Thyroid gland (tissue), 4 donors: Measurements from ENCODE around the gene RALGPS2. TPM values are rescaled to one million over a fixed set of nuclear protein-coding genes. Genes with fewer than 3 reads are reported as not detected.

Source experiments
- DNase-seq, 2 donors: peaks; one replicate each; pipeline ENCODE4 v3.0.0-alpha.2; 2019
- H3K27ac ChIP-seq, 3 donors: fragments of 200-600 bp; sonication (generic); 1 replicate in 2 of 3; 2 replicates in 1 of 3; pipeline ENCODE4 v1.5.1; 2016 to 2019; ENCODE audit warnings: mild to moderate bottlenecking in 1 of 3, moderate library complexity in 1 of 3
- H3K27me3 ChIP-seq: fragments of 200-600 bp; sonication (generic); one replicate; pipeline ENCODE4 v1.5.1; 2019
- H3K36me3 ChIP-seq, 2 donors: fragments of 200-600 bp; sonication (generic); one replicate each; pipeline ENCODE4 v1.5.1; 2016 to 2019
- H3K4me1 ChIP-seq, 2 donors: fragments of 200-600 bp; sonication (generic); one replicate each; pipeline ENCODE4 v1.5.1; 2017 to 2019
- H3K4me3 ChIP-seq, 3 donors: fragments of 200-600 bp; sonication (generic); replicated peaks in 1 of 3; 1 replicate in 2 of 3; 2 replicates in 1 of 3; pipeline ENCODE4 v1.5.1; 2016; ENCODE audit warnings: mild to moderate bottlenecking in 1 of 3
- H3K9me3 ChIP-seq: fragments of 200-600 bp; sonication (generic); one replicate; pipeline ENCODE4 v1.5.1; 2017
- CTCF ChIP-seq, 6 experiments: fragments of 200-600 bp in 3 of 6; fragments of 450-650 bp in 3 of 6; sonication (generic) in 3 of 6; IDR thresholded peaks; one replicate each; pipeline ENCODE4 v1.5.1; 2016 to 2019; ENCODE audit warnings: antibody characterized with exemption in 6 of 6, mild to moderate bottlenecking in 2 of 6, inconsistent platforms in 1 of 6, moderate library complexity in 1 of 6
- POLR2A ChIP-seq, 2 donors: fragments of 450-650 bp; IDR thresholded peaks; one replicate each; pipeline ENCODE4 v1.6.1; 2017; ENCODE audit warnings: antibody characterized with exemption in 2 of 2, mild to moderate bottlenecking in 2 of 2, moderate library complexity in 1 of 2
- WGBS, 2 donors: methylation state at CpG; one replicate each; pipeline ENCODE4 v1.1.5; 2017; 5-methylcytosine and 5-hydroxymethylcytosine counted together
- intact Hi-C: fragments of 100-400 bp; cut with DNase I; formaldehyde crosslinking; loops from one replicate; pipeline ENCODE4 v1.15.1; 2023
- total RNA-seq, 4 donors: library from RNA; depleted of rRNA; stranded (reverse); fragments of >200 nt; gene quantifications; one replicate each; pipeline ENCODE4 v1.2.3, GENCODE V29; 2016

The RALGPS2 gene
- total RNA-seq, 4 donors from 2014 or later = 15.3 to 31.4 (median 17.7) TPM

- no peak overlapping the region for H3K4me3 ChIP-seq
- H3K9me3 ChIP-seq = no peaks in the 10 kb centered on the region
- no peaks in the 10 kb centered on the region for H3K4me1 ChIP-seq
- intact Hi-C loops = no loop called here
- WGBS, 2 donors = 94 to 95% methylated on average over 5 of the region's 5 CpGs
- no peaks in the 10 kb centered on the region for H3K36me3 ChIP-seq
- H3K27ac ChIP-seq = no peak overlapping the region
- TF ChIP-seq CTCF (IDR thresholded peaks at IDR 0.05) (no peak), POLR2A (IDR thresholded peaks at IDR 0.05) (no peak)
- H3K27me3 ChIP-seq = no peaks in the 10 kb centered on the region
- no peak for DNase-seq
These were observed 40.9 kb upstream of the RALGPS2 start for GRCh38 chr1:178684111-178684510.

DNA sequence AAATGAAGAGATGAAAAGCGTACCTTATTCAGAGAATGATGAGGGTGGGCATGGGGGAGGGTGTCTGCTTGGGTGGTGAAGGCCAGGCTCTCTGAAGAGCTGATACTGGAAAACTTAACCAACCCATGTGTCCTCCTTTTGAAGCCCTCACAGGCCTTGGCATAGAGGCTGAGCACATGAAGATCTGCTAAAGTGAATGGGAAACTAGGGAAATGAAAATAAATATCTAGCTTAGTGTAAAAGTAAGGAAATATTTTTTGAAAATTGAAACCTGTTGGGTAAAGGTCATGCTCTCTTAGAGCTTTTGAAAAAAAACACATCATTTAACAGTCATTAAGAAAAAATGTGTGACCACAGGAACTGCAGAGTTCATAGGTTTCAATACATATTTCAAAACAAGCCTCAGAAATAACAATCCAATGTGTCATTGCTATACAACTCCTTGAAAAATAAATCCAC lies 40.5 kb upstream of the RALGPS2 start:
- Histone ChIP-seq H3K27ac (no peak overlapping the region), H3K36me3 (no peaks in the 10 kb centered on the region), H3K4me1 (no peaks in the 10 kb centered on the region), H3K4me3 (no peak overlapping the region), H3K27me3 (no peaks in the 10 kb centered on the region), H3K9me3 (no peaks in the 10 kb centered on the region)
- intact Hi-C loops = no loop called here
- no peak for TF ChIP-seq CTCF (IDR thresholded peaks at IDR 0.05)
- no peak for TF ChIP-seq POLR2A (IDR thresholded peaks at IDR 0.05)
- WGBS, 2 donors = 93 to 100% methylated on average over 1 of the region's 1 CpG
- no peak for DNase-seq

- intact Hi-C loops = no loop called here
- no peaks in the 10 kb centered on the region for H3K4me1 ChIP-seq
- WGBS, 2 donors = 96 to 100% methylated on average over 1 of the region's 1 CpG
- H3K36me3 ChIP-seq = no peaks in the 10 kb centered on the region
- TF ChIP-seq CTCF (IDR thresholded peaks at IDR 0.05) (no peak), POLR2A (IDR thresholded peaks at IDR 0.05) (no peak)
- H3K27me3 ChIP-seq = no peaks in the 10 kb centered on the region
- H3K4me3 ChIP-seq = no peak overlapping the region
- no peak for DNase-seq
- H3K27ac ChIP-seq = no peak overlapping the region
- no peaks in the 10 kb centered on the region for H3K9me3 ChIP-seq
These were observed 38.6 kb upstream of the RALGPS2 start for GRCh38 chr1:178686407-178686806.

DNA sequence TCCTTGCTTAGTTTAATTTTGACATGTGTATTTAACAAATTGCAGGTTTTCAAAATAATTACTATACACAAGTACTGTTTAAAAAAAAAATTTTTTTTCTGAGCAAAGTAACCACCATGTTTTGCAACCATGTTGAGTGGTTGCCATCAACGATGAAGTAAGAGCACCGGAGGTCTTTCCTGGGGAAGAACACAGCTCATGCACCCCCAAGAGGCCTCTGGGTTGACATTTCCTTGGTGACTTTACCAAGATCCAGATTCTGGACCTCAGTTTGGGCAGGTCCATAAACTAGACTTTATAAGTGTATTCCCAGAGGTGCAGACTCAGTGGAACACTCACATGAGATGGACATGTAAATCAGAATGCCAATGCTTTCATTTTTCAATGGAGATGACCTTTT lies 36.8 kb upstream of the RALGPS2 start:
- intact Hi-C loops = no loop called here
- no peak overlapping the region for H3K4me3 ChIP-seq
- DNase-seq = no peak

GRCh38 chr1:178689769-178690168 lies 35.3 kb upstream of the RALGPS2 start:
- 73 to 76% methylated on average over 2 of the region's 2 CpGs for WGBS, 2 donors
- no peak overlapping the region for H3K27ac ChIP-seq
- H3K4me3 ChIP-seq = no peak overlapping the region
- H3K27me3 ChIP-seq = no peaks in the 10 kb centered on the region
- no peak for TF ChIP-seq POLR2A (IDR thresholded peaks at IDR 0.05)
- TF ChIP-seq CTCF (IDR thresholded peaks at IDR 0.05) = no peak
- intact Hi-C loops = no loop called here
- H3K36me3 ChIP-seq = no peaks in the 10 kb centered on the region
- no peaks in the 10 kb centered on the region for H3K4me1 ChIP-seq
- no peaks in the 10 kb centered on the region for H3K9me3 ChIP-seq
- DNase-seq = no peak

More for the DNA sequence above, 36.8 kb upstream of the RALGPS2 start:
- Histone ChIP-seq H3K4me1 (no peaks in the 10 kb centered on the region), H3K36me3 (no peaks in the 10 kb centered on the region), H3K27me3 (no peaks in the 10 kb centered on the region), H3K9me3 (no peaks in the 10 kb centered on the region), H3K27ac (no peak overlapping the region)
- WGBS, 2 donors = 74 to 82% methylated on average over 2 of the region's 2 CpGs
- TF ChIP-seq POLR2A (IDR thresholded peaks at IDR 0.05) = no peak
- no peak for TF ChIP-seq CTCF (IDR thresholded peaks at IDR 0.05)
